ENCODE data around the gene COX6B2. TPM values are rescaled to one million over a fixed set of nuclear protein-coding genes. Genes with fewer than 3 reads are reported as not detected.

Gene COX6B2
- total RNA-seq, 1 experiment from 2014 or later = 3.3 TPM

GRCh38 chr19:55389386-55390317, 35.1 kb upstream of the COX6B2 start:
- intact Hi-C loops (cut with micrococcal nuclease; ENCODE audit: unreplicated experiment) = loop anchor here (10.0 kb wide), 1 partner anchor 225 kb away; the partner anchor contains the start of gene DNAAF3

GRCh38 chr19:55387736-55388497, 33.4 kb upstream of the COX6B2 start:
- peaks cover 26% of the 10 kb centered on the region for H3K4me1 ChIP-seq (replicated peaks; ENCODE audit: insufficient read depth)
- ChIA-PET POLR2A (ENCODE audit: unreplicated experiment) (interaction anchor here (0.7 to 1.2 kb wide), 2 partner anchors 88 to 129 kb away, joined by 6 to 8 read pairs; partner anchors contain the start of genes PPP6R1 and ZNF628), CTCF (no interaction called here)
- H3K9me3 ChIP-seq (ENCODE audit: insufficient read depth, low read depth) = no peaks in the 10 kb centered on the region
- H3K4me3 ChIP-seq = peak overlapping the region; percentile 88
- H3K79me2 ChIP-seq (ENCODE audit: low read depth) = peaks cover 59% of the 10 kb centered on the region
- H3K27me3 ChIP-seq (ENCODE audit: insufficient read depth, low read depth) = no peaks in the 10 kb centered on the region
- intact Hi-C loops (cut with micrococcal nuclease; ENCODE audit: unreplicated experiment) = loop anchor here (10.0 kb wide), 1 partner anchor 223 kb away; the partner anchor contains the start of gene DNAAF3
- H3K27ac ChIP-seq = no peak overlapping the region; the same call in 1 of the 2 replicates
- H3F3A ChIP-seq (ENCODE audit: insufficient read depth, low read depth) = peaks cover 70% of the 10 kb centered on the region
- TF ChIP-seq CTCF (conservative IDR thresholded peaks at IDR 0.05) (no peak), EZH2 (IDR thresholded peaks at IDR 0.05; ENCODE audit: low read depth) (no peak)
- H4K20me1 ChIP-seq (ENCODE audit: insufficient read depth) = peaks cover 64% of the 10 kb centered on the region
- H3K4me2 ChIP-seq = peak overlapping the region; percentile 97
- peaks cover 38% of the 10 kb centered on the region for H3K36me3 ChIP-seq (ENCODE audit: low read depth)
- H2AFZ ChIP-seq = no peak overlapping the region
- no peaks in the 10 kb centered on the region for H3K9me2 ChIP-seq (ENCODE audit: insufficient read depth)
- BruUV-seq (replicated peaks) = no TSS peak
- DNase-seq = no peak

More at GRCh38 chr19:55389386-55390317, 35.1 kb upstream of the COX6B2 start:
- Histone ChIP-seq H3K9me2 (ENCODE audit: insufficient read depth) (no peaks in the 10 kb centered on the region), H2AFZ (no peak overlapping the region), H4K20me1 (ENCODE audit: insufficient read depth) (peaks cover 64% of the 10 kb centered on the region), H3K4me1 (replicated peaks; ENCODE audit: insufficient read depth) (peaks cover 23% of the 10 kb centered on the region), H3K27ac (no peak overlapping the region), H3K27me3 (ENCODE audit: insufficient read depth, low read depth) (no peaks in the 10 kb centered on the region), H3K9me3 (ENCODE audit: insufficient read depth, low read depth) (no peaks in the 10 kb centered on the region), H3K4me3 (no peak overlapping the region), H3F3A (ENCODE audit: insufficient read depth, low read depth) (peaks cover 84% of the 10 kb centered on the region), H3K4me2 (no peak overlapping the region), H3K79me2 (ENCODE audit: low read depth) (peaks cover 49% of the 10 kb centered on the region), H3K36me3 (ENCODE audit: low read depth) (peaks cover 38% of the 10 kb centered on the region)
- TF ChIP-seq CTCF (conservative IDR thresholded peaks at IDR 0.05) = no peak
- no peak for TF ChIP-seq EZH2 (IDR thresholded peaks at IDR 0.05; ENCODE audit: low read depth)
- no peak for DNase-seq
- BruUV-seq (replicated peaks) = no TSS peak
- ChIA-PET CTCF (interaction anchor here (0.6 to 1.6 kb wide), 3 partner anchors 14 to 915 kb away, joined by 3 to 5 read pairs (median 4); partner anchors contain the start of gene NAT14), POLR2A (ENCODE audit: unreplicated experiment) (interaction anchor here (0.6 kb wide), 1 partner anchor 95 kb away, joined by 3 read pairs; no protein-coding TSS in a partner anchor)

- Histone ChIP-seq H3K4me1 (replicated peaks; ENCODE audit: insufficient read depth) (peaks cover 39% of the 10 kb centered on the region), H3K4me3 (peak overlapping the region; percentile 88), H3K79me2 (ENCODE audit: low read depth) (peaks cover 73% of the 10 kb centered on the region), H3K27me3 (ENCODE audit: insufficient read depth, low read depth) (no peaks in the 10 kb centered on the region), H3F3A (ENCODE audit: insufficient read depth, low read depth) (peaks cover 61% of the 10 kb centered on the region), H2AFZ (no peak overlapping the region), H4K20me1 (ENCODE audit: insufficient read depth) (peaks cover 55% of the 10 kb centered on the region), H3K36me3 (ENCODE audit: low read depth) (peaks cover 38% of the 10 kb centered on the region), H3K9me3 (ENCODE audit: insufficient read depth, low read depth) (no peaks in the 10 kb centered on the region), H3K4me2 (peak overlapping the region; percentile 97), H3K27ac (peak overlapping the region; percentile 49), H3K9me2 (ENCODE audit: insufficient read depth) (no peaks in the 10 kb centered on the region)
- DNase-seq = no peak
- ChIA-PET POLR2A (ENCODE audit: unreplicated experiment) (interaction anchor here (0.7 to 0.8 kb wide), 2 partner anchors 12 to 35 kb away, joined by 4 read pairs; no protein-coding TSS in a partner anchor), CTCF (no interaction called here)
- BruUV-seq (replicated peaks) = TSS peak; percentile 53
- intact Hi-C loops (cut with micrococcal nuclease; ENCODE audit: unreplicated experiment) = loop anchor here (10.0 kb wide), 1 partner anchor 222 kb away; the partner anchor contains the start of gene DNAAF3
- no peak for TF ChIP-seq EZH2 (IDR thresholded peaks at IDR 0.05; ENCODE audit: low read depth)
- no peak for TF ChIP-seq CTCF (conservative IDR thresholded peaks at IDR 0.05)
Observed at GRCh38 chr19:55386493-55386971, 32.0 kb upstream of the COX6B2 start.

Data from PC-9 (cell line).